Vagina (tissue), 2 donors: ENCODE results near the gene RTP1. TPM values are rescaled to one million over a fixed set of nuclear protein-coding genes. Genes with fewer than 3 reads are reported as not detected.
A peak's percentile ranks its signal among the peaks of the same experiment; 100 is the strongest.

ENCODE experiments used
- DNase-seq, 2 donors: peaks; one replicate each; pipeline ENCODE4 v3.0.0-alpha.2; 2017; ENCODE audit errors: extremely low spot score in 2 of 2
- H3K27ac ChIP-seq: fragments of 200-600 bp; sonication (generic); one replicate; pipeline ENCODE4 v1.5.1; 2019
- H3K27me3 ChIP-seq: fragments of 200-600 bp; sonication (generic); one replicate; pipeline ENCODE4 v1.5.1; 2019
- H3K36me3 ChIP-seq, 2 donors: fragments of 200-600 bp; sonication (generic); one replicate each; pipeline ENCODE4 v1.5.1; 2017 to 2019
- H3K4me1 ChIP-seq: fragments of 200-600 bp; sonication (generic); one replicate; pipeline ENCODE4 v1.5.1; 2019
- H3K4me3 ChIP-seq, 2 donors: fragments of 200-600 bp; sonication (generic); 1 replicate in 1 of 2; 2 replicates in 1 of 2; pipeline ENCODE4 v1.5.1; 2016 to 2019
- H3K9me3 ChIP-seq: fragments of 200-600 bp; sonication (generic); one replicate; pipeline ENCODE4 v1.5.1; 2019
- CTCF ChIP-seq, 3 experiments: fragments of 450-650 bp in 2 of 3; fragments of 200-600 bp in 1 of 3; sonication (generic) in 1 of 3; IDR thresholded peaks; one replicate each; pipeline ENCODE4 v1.5.1; 2017 to 2019; ENCODE audit warnings: antibody characterized with exemption in 3 of 3, mild to moderate bottlenecking in 2 of 3, moderate library complexity in 2 of 3
- POLR2A ChIP-seq, 2 donors: fragments of 450-650 bp; IDR thresholded peaks; one replicate each; pipeline ENCODE4 v1.6.1; 2017; ENCODE audit warnings: antibody characterized with exemption in 2 of 2, mild to moderate bottlenecking in 2 of 2, moderate library complexity in 2 of 2
- POLR2AphosphoS5 ChIP-seq, 2 donors: sonication (generic); formaldehyde crosslinking; IDR thresholded peaks; one replicate each; pipeline ENCODE4 v1.9.0; 2017; ENCODE audit warnings: antibody characterized with exemption in 2 of 2, mild to moderate bottlenecking in 2 of 2, low read depth in 1 of 2; ENCODE audit not compliant: insufficient read depth in 1 of 2
- intact Hi-C: fragments of 100-400 bp; cut with DNase I; formaldehyde crosslinking; loops from one replicate; pipeline ENCODE4 v1.15.1; 2023
- total RNA-seq: library from RNA; depleted of rRNA; stranded (reverse); fragments of >200 nt; gene quantifications from one replicate; pipeline ENCODE4 v1.2.3, GENCODE V29; 2016

The RTP1 gene
- total RNA-seq, 1 donor from 2014 or later, result not detected

DNA sequence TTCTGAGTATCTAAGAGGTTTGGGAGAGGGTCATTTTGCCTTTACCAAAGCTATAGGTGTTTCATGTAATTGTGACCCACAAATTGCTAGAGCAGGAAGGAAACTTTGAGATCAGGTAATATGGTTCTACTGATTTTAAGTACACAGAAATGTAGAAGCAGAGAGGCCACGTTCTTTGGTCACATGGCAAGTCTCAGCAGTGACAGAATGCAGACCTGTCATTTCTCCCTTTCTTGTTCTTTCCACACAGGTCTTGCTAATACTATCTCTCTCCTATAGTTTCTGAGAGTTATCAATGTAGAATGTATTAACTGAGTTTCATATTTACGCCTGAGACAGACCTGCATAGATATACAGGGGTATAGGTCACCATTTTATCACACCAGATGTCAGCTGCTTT, 10.9 kb upstream of the RTP1 start:
- intact Hi-C loops, result no loop called here

DNA sequence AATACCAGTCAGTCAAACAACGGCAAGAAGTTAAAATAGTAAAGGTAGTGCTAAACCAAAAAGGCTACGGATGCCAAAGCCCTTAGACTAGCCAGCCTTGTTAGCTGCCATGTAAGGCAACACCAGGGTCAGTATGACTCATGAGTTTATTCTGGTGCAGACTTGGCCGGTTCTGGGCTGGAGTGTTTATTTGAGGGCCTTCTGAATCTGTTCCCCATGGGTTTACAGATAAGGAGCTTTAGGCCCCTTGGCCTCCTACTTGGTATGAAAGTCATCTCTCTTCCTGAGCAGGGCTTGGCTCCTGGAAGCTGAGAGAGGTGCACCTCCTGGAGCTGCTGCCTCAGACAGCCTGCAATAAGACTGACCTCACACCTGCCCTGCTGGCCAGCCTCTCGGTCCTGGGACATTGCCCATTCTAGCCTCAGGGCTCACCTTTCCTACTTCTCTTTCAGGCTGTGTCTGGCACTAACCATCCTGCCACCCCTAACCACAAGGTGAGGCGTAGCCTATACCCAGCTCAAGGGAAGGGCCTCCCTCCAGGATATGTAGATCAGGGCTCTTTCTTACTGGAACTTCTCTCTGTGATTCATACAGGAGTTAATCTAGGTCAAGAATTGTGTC, 10.4 kb upstream of the RTP1 start:
- no peak for DNase-seq

More for the DNA sequence above, 10.9 kb upstream of the RTP1 start:
- TF ChIP-seq POLR2A (IDR thresholded peaks at IDR 0.05) (no peak), CTCF (IDR thresholded peaks at IDR 0.05) (no peak), POLR2AphosphoS5 (IDR thresholded peaks at IDR 0.05; ENCODE audit: insufficient read depth in 1 of 2, low read depth in 1 of 2) (no peak)
- Histone ChIP-seq H3K36me3 (no peaks in the 10 kb centered on the region), H3K4me1 (peaks cover 28% of the 10 kb centered on the region), H3K4me3 (no peak overlapping the region), H3K27ac (peak overlapping the region; percentile 36), H3K27me3 (no peaks in the 10 kb centered on the region), H3K9me3 (no peaks in the 10 kb centered on the region)
- no peak for DNase-seq

DNA sequence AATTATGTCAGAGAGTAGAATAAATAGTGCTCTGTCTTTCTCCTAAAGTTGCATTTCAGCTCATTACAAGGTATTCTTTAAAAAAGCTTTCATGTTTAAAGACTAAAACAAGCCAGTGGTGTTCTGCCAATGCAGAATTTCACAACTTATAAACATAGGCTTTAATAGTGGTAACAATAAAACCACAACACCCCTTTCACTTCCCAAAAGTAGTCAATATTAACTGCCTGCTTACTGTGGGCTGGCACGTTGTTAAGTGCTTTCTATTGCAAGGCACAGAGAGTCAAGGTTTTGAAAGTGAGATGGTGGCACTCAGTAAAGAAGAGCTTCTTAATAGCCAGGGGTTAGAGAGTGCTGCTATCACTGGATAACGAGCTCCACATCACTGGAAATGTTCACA, 8.4 kb upstream of the RTP1 start:
- H3K27me3 ChIP-seq, result no peaks in the 10 kb centered on the region
- no peaks in the 10 kb centered on the region for H3K9me3 ChIP-seq
- TF ChIP-seq CTCF (IDR thresholded peaks at IDR 0.05), result no peak
- no peak for TF ChIP-seq POLR2AphosphoS5 (IDR thresholded peaks at IDR 0.05; ENCODE audit: insufficient read depth in 1 of 2, low read depth in 1 of 2)
- no peak for TF ChIP-seq POLR2A (IDR thresholded peaks at IDR 0.05)
- H3K4me1 ChIP-seq, result peaks cover 16% of the 10 kb centered on the region
- no peaks in the 10 kb centered on the region for H3K36me3 ChIP-seq
- H3K4me3 ChIP-seq, result no peak overlapping the region
- intact Hi-C loops, result no loop called here
- H3K27ac ChIP-seq, result peak overlapping the region; percentile 47
- no peak for DNase-seq

More for the DNA sequence above, 10.4 kb upstream of the RTP1 start:
- peaks cover 28% of the 10 kb centered on the region for H3K4me1 ChIP-seq
- TF ChIP-seq POLR2A (IDR thresholded peaks at IDR 0.05), result no peak
- no peak for TF ChIP-seq CTCF (IDR thresholded peaks at IDR 0.05)
- peak; percentile 31 to 64 for TF ChIP-seq POLR2AphosphoS5 (IDR thresholded peaks at IDR 0.05; ENCODE audit: insufficient read depth in 1 of 2, low read depth in 1 of 2)
- no peaks in the 10 kb centered on the region for H3K9me3 ChIP-seq
- no peaks in the 10 kb centered on the region for H3K36me3 ChIP-seq
- intact Hi-C loops, result no loop called here
- no peaks in the 10 kb centered on the region for H3K27me3 ChIP-seq
- peak overlapping the region; percentile 64 for H3K27ac ChIP-seq
- no peak overlapping the region for H3K4me3 ChIP-seq

DNA sequence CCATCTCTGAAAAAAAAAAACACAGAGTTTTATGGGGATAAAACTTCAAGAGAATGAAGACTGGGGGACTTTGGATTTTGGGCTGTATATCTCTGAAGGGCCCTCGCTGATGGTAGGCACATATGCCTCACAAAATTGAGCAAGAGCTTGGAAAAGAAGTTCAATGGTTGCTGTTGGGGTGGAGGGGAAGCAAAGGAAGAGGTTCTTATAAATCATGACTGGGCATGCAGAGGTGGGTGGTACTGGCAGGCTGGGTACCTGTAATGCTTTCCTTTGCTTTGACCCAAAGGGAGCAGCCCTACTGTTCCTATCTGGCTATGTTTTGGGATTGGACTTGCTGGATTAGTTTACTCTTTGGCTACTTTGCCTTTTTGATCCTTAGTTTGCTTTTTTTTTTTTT, 6.0 kb upstream of the RTP1 start:
- no peak for TF ChIP-seq POLR2A (IDR thresholded peaks at IDR 0.05)
- TF ChIP-seq POLR2AphosphoS5 (IDR thresholded peaks at IDR 0.05; ENCODE audit: insufficient read depth in 1 of 2, low read depth in 1 of 2), result no peak
- no peak for TF ChIP-seq CTCF (IDR thresholded peaks at IDR 0.05)
- H3K4me3 ChIP-seq, result no peak overlapping the region
- peaks cover 14% of the 10 kb centered on the region for H3K4me1 ChIP-seq
- H3K9me3 ChIP-seq, result no peaks in the 10 kb centered on the region
- no peak overlapping the region for H3K27ac ChIP-seq
- no peaks in the 10 kb centered on the region for H3K36me3 ChIP-seq
- intact Hi-C loops, result no loop called here
- DNase-seq, result no peak
- no peaks in the 10 kb centered on the region for H3K27me3 ChIP-seq

DNA sequence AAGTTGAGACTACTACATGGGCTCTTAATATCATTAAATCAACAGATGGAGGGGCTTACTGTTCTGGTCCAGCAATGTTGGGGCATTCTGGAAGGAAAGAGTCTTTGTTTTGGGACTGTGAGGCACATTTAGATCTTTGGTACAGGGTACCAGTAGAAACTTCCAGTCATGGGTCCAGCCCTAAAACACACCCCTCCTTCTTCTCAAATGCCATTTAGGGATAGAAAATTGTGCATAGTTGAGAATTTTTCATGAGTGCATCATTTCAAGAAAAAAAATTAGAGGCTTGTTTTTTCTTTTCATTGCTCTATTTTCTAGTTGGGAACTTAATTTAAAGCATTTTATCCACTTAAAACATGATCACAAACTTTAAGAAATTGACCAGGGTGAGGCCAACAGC, 4.1 kb upstream of the RTP1 start:
- Histone ChIP-seq H3K27ac (no peak overlapping the region), H3K36me3 (no peaks in the 10 kb centered on the region), H3K27me3 (no peaks in the 10 kb centered on the region), H3K4me3 (no peak overlapping the region), H3K9me3 (no peaks in the 10 kb centered on the region), H3K4me1 (no peaks in the 10 kb centered on the region)
- no peak for DNase-seq
- no peak for TF ChIP-seq CTCF (IDR thresholded peaks at IDR 0.05)
- no peak for TF ChIP-seq POLR2A (IDR thresholded peaks at IDR 0.05)
- TF ChIP-seq POLR2AphosphoS5 (IDR thresholded peaks at IDR 0.05; ENCODE audit: insufficient read depth in 1 of 2, low read depth in 1 of 2), result no peak
- intact Hi-C loops, result no loop called here
